Erythroblast (primary cell): ENCODE results near the gene ARHGDIB.

Experiments
- GATA1 ChIP-seq: IDR thresholded peaks from 2 replicates; pipeline ENCODE4 v1.6.1; 2011; ENCODE audit warnings: low read depth, mild to moderate bottlenecking, control low read depth, low read length, moderate library complexity
- POLR2A ChIP-seq: IDR thresholded peaks from 2 replicates; pipeline ENCODE4 v1.6.1; 2011; ENCODE audit warnings: mild to moderate bottlenecking, low read length

DNA sequence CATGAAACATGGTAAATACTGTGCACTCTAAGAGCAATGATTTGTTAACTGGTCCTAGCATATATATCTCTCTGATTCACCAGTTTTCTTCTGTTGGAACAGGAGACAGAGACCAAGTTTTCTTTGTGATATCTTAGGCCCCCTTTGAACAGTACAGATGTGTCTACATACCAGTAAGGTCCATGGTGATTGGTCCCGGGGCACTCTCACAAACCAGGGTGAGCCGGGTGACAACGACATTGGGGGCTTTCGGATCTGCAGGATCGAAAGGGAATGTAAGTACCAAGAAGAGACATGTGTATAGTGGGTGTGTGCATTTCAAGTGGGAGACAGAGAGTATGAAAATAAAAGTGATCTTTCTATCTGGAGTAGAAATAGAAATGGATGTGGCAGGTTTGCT is 11.8 kb downstream of the ARHGDIB start:
- TF ChIP-seq POLR2A (no peak), GATA1 (no peak)
